ENCODE measurements around the gene CHST13. TPM values are rescaled to one million over a fixed set of nuclear protein-coding genes. Genes with fewer than 3 reads are reported as not detected.

Gene CHST13
- total RNA-seq, 2 experiments from 2014 or later = not detected

GRCh38 chr3:126521122-126521891, 2.6 kb upstream of the CHST13 start:
- Mint-ChIP-seq H3K4me1 (ENCODE audit: low read depth) (no peaks in the 10 kb centered on the region), H3K27ac (no peak overlapping the region), H3K27me3 (peaks cover 19% of the 10 kb centered on the region), H3K9me3 (no peaks in the 10 kb centered on the region), H3K36me3 (ENCODE audit: low read depth) (no peaks in the 10 kb centered on the region), H3K4me3 (no peak overlapping the region)
- intact Hi-C loops (cut with DNase I, micrococcal nuclease) = loop anchor here in 1 of 2 experiments (5.0 kb wide), 1 partner anchor 1026 kb away; no protein-coding TSS in a partner anchor
- CTCF ChIA-PET = no interaction called here
- Histone ChIP-seq H3K27ac (ENCODE audit: low read depth in 1 of 2, low read length in 2 of 2) (no peak overlapping the region), H3K36me3 (ENCODE audit: insufficient read depth, low read length) (no peaks in the 10 kb centered on the region), H3K27me3 (ENCODE audit: control insufficient read depth in 1 of 2, insufficient read depth in 2 of 2, low read length in 2 of 2) (peaks cover 12 to 17% of the 10 kb centered on the region in 2 experiments), H3K4me1 (ENCODE audit: insufficient read depth, low read length) (peaks cover 5% of the 10 kb centered on the region), H3K4me3 (ENCODE audit: low read length) (no peak overlapping the region), H3K9me3 (ENCODE audit: control insufficient read depth in 1 of 2, insufficient read depth in 1 of 2, low read length in 2 of 2) (peaks cover 0 to 8% of the 10 kb centered on the region in 2 experiments)
- TF ChIP-seq CTCF (IDR thresholded peaks at IDR 0.05) = no peak
- ATAC-seq (ENCODE audit: poor library complexity) (no peak), DNase-seq (no peak)
- POLR2A ChIA-PET = no interaction called here

DNA sequence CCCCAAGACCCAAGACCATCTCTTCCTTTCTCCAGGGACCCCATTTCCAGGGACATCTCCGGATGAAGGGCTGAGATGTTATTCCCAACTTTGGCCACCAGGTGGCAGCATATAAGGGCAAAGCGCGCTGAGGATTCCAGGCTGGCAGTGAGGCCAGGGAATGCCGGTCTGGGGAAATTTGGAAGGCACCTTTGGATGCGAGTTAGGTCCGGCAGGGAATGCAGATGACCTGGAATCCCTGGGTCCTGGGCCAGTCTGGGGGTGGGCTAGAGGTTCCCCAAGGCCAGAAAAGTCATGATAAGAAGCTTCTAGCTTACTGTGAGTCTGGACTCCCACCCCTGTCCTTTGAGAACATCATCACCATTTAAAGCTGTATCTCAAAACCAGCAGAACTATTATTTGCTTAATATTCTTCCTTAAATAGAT, 1.6 kb upstream of the CHST13 start:
- Histone ChIP-seq H3K27ac (ENCODE audit: low read depth in 1 of 2, low read length in 2 of 2) (no peak overlapping the region), H3K27me3 (ENCODE audit: control insufficient read depth in 1 of 2, insufficient read depth in 2 of 2, low read length in 2 of 2) (peaks cover 12 to 17% of the 10 kb centered on the region in 2 experiments), H3K9me3 (ENCODE audit: control insufficient read depth in 1 of 2, insufficient read depth in 1 of 2, low read length in 2 of 2) (peaks cover 0 to 8% of the 10 kb centered on the region in 2 experiments), H3K4me1 (ENCODE audit: insufficient read depth, low read length) (peaks cover 5% of the 10 kb centered on the region), H3K4me3 (ENCODE audit: low read length) (no peak overlapping the region), H3K36me3 (ENCODE audit: insufficient read depth, low read length) (no peaks in the 10 kb centered on the region)
- Mint-ChIP-seq H3K27ac (no peak overlapping the region), H3K36me3 (ENCODE audit: low read depth) (no peaks in the 10 kb centered on the region), H3K27me3 (peaks cover 19% of the 10 kb centered on the region), H3K4me1 (ENCODE audit: low read depth) (no peaks in the 10 kb centered on the region), H3K4me3 (no peak overlapping the region), H3K9me3 (no peaks in the 10 kb centered on the region)
- ChIA-PET POLR2A (no interaction called here), CTCF (interaction anchor here (1.1 to 1.3 kb wide), 3 partner anchors 11 to 1022 kb away, joined by 3 to 4 read pairs (median 3); no protein-coding TSS in a partner anchor)
- ATAC-seq (ENCODE audit: poor library complexity) = no peak
- peak; percentile 91 for TF ChIP-seq CTCF (IDR thresholded peaks at IDR 0.05)
- DNase-seq = peak; percentile 12 to 60 (median 26)
- intact Hi-C loops (cut with DNase I, micrococcal nuclease) = loop anchor here (1.0 to 5.0 kb wide), 3 partner anchors 932 to 1025 kb away; no protein-coding TSS in a partner anchor

DNA sequence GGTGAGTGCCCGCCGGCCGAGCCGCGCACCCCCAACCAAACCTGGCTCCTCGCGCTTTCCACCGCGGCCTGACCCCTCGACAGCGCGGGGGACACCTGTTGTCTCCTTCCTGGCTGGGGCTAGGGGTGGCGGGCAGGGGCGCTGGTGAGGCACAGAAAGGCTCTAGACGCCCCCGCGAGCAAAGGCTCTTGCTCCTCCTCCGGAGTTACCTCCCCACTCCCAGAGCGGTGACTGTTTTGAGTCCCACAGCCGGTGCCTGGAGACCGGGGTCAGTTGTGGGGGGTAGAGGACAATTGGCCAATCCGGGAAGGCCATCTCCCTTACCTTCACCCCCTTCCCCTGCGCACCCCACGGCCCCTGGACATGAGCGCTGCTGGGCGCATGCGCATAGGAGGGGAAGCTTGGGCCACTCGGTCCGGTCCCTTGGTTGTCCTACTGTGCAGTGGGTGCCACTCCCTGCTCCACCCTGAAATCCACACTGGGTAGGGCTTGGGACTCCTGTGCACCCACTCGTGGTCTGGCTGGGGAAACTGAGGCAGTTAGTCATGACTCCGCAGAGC, 554 bp downstream of the CHST13 start:
- Mint-ChIP-seq H3K4me1 (ENCODE audit: low read depth) (no peaks in the 10 kb centered on the region), H3K27me3 (peaks cover 19% of the 10 kb centered on the region), H3K9me3 (no peaks in the 10 kb centered on the region), H3K27ac (no peak overlapping the region), H3K36me3 (ENCODE audit: low read depth) (no peaks in the 10 kb centered on the region), H3K4me3 (no peak overlapping the region)
- Histone ChIP-seq H3K9me3 (ENCODE audit: control insufficient read depth in 1 of 2, insufficient read depth in 1 of 2, low read length in 2 of 2) (peaks cover 0 to 8% of the 10 kb centered on the region in 2 experiments), H3K27ac (ENCODE audit: low read depth in 1 of 2, low read length in 2 of 2) (no peak overlapping the region), H3K4me3 (ENCODE audit: low read length) (no peak overlapping the region), H3K27me3 (ENCODE audit: control insufficient read depth in 1 of 2, insufficient read depth in 2 of 2, low read length in 2 of 2) (peaks cover 12 to 14% of the 10 kb centered on the region in 2 experiments), H3K36me3 (ENCODE audit: insufficient read depth, low read length) (no peaks in the 10 kb centered on the region), H3K4me1 (ENCODE audit: insufficient read depth, low read length) (peaks cover 5% of the 10 kb centered on the region)
- DNase-seq = peak in 1 of 14 experiments; percentile 20
- no peak for ATAC-seq (ENCODE audit: poor library complexity)
- intact Hi-C loops (cut with DNase I, micrococcal nuclease) = loop anchor here in 1 of 2 experiments (5.0 kb wide), 1 partner anchor 1023 kb away; no protein-coding TSS in a partner anchor
- TF ChIP-seq CTCF (IDR thresholded peaks at IDR 0.05) = no peak
- CTCF ChIA-PET = no interaction called here
- POLR2A ChIA-PET = no interaction called here
